Neural cell (in vitro differentiated cells): ENCODE measurements around the gene ADARB2. TPM values are rescaled to one million over a fixed set of nuclear protein-coding genes. Genes with fewer than 3 reads are reported as not detected.

Experiments used
- H2AFZ ChIP-seq: fragments of 200-600, 300-800 bp; sonication (generic), shearing (Covaris generic); 2 replicates; pipeline ENCODE4 v1.6.0; 2014; ENCODE audit warnings: low read depth, mild to moderate bottlenecking, antibody characterized with exemption, low read length, moderate library complexity
- H3F3A ChIP-seq: fragments of 200-600 bp; shearing (Covaris generic); 2 replicates; pipeline ENCODE4 v1.6.1; 2016; ENCODE audit warnings: mild to moderate bottlenecking, moderate library complexity, mixed read lengths, antibody characterized with exemption, low read length; ENCODE audit not compliant: insufficient read depth, poor library complexity, severe bottlenecking
- H3K27ac ChIP-seq: fragments of 200-600, 300-800 bp; sonication (generic), shearing (Covaris generic); 2 replicates; pipeline ENCODE4 v1.5.1; 2014; ENCODE audit warnings: mild to moderate bottlenecking, low read length, moderate library complexity
- H3K27me3 ChIP-seq: fragments of 300-800, 200-600 bp; sonication (generic), shearing (Covaris generic); 2 replicates; pipeline ENCODE4 v1.6.0; 2014; ENCODE audit warnings: mild to moderate bottlenecking, low read depth, low read length, moderate library complexity; ENCODE audit not compliant: insufficient read depth
- H3K36me3 ChIP-seq: fragments of 300-800, 200-600 bp; sonication (generic), shearing (Covaris generic); 2 replicates; pipeline ENCODE4 v1.5.1; 2014; ENCODE audit warnings: mild to moderate bottlenecking, antibody characterized with exemption, low read length, moderate library complexity; ENCODE audit not compliant: insufficient read depth
- H3K4me2 ChIP-seq: fragments of 300-800, 200-600 bp; sonication (generic), shearing (Covaris generic); 2 replicates; pipeline ENCODE4 v1.6.0; 2014; ENCODE audit warnings: mild to moderate bottlenecking, low read length
- H3K4me3 ChIP-seq: fragments of 300-800, 200-600 bp; sonication (generic), shearing (Covaris generic); 2 replicates; pipeline ENCODE4 v1.5.1; 2014; ENCODE audit warnings: mild to moderate bottlenecking, low read length, moderate library complexity
- H3K79me2 ChIP-seq: fragments of 200-600 bp; shearing (Covaris generic); replicated peaks from 2 replicates; pipeline ENCODE4 v1.6.0; 2014; ENCODE audit warnings: mild to moderate bottlenecking, low read length, moderate library complexity; ENCODE audit not compliant: insufficient read depth
- H3K9ac ChIP-seq: fragments of 300-800, 200-600 bp; sonication (generic), shearing (Covaris generic); 2 replicates; pipeline ENCODE4 v1.6.1; 2016; ENCODE audit warnings: mild to moderate bottlenecking, low read length, mixed read lengths
- H3K9me2 ChIP-seq: fragments of 200-600 bp; shearing (Covaris generic); 2 replicates; pipeline ENCODE4 v1.6.1; 2016; ENCODE audit warnings: mild to moderate bottlenecking, low read length, mixed read lengths; ENCODE audit not compliant: insufficient read depth
- H3K9me3 ChIP-seq: fragments of 200-600, 300-800 bp; sonication (generic), shearing (Covaris generic); 2 replicates; pipeline ENCODE4 v1.6.1; 2016; ENCODE audit warnings: mild to moderate bottlenecking, mixed run types, low read length, moderate library complexity, mixed read lengths
- H4K20me1 ChIP-seq: fragments of 200-600 bp; shearing (Covaris generic); 2 replicates; pipeline ENCODE4 v1.6.1; 2016; ENCODE audit warnings: mild to moderate bottlenecking, mixed run types; ENCODE audit not compliant: insufficient read depth
- CTCF ChIP-seq: fragments of 450-650 bp; IDR thresholded peaks from 2 replicates; pipeline ENCODE4 v1.5.1; 2014; ENCODE audit warnings: antibody characterized with exemption, mild to moderate bottlenecking, moderate library complexity; ENCODE audit not compliant: poor library complexity, severe bottlenecking
- EP300 ChIP-seq: fragments of 450-650 bp; conservative IDR thresholded peaks from 2 replicates; pipeline ENCODE4 v1.6.1; 2014; ENCODE audit warnings: antibody characterized with exemption, mild to moderate bottlenecking, moderate library complexity; ENCODE audit not compliant: poor library complexity, severe bottlenecking
- EZH2 ChIP-seq: fragments of 200-600, 300-800 bp; shearing (Covaris generic), sonication (generic); IDR thresholded peaks from 2 replicates; pipeline ENCODE4 v1.6.1; 2014; ENCODE audit warnings: antibody characterized with exemption, low read length, borderline replicate concordance, mild to moderate bottlenecking; ENCODE audit not compliant: insufficient read depth, poor library complexity, severe bottlenecking
- MXI1 ChIP-seq: fragments of 450-650 bp; conservative IDR thresholded peaks from 2 replicates; pipeline ENCODE4 v1.6.1; 2014; ENCODE audit warnings: antibody characterized with exemption, mild to moderate bottlenecking; ENCODE audit not compliant: poor library complexity, severe bottlenecking
- POLR2AphosphoS5 ChIP-seq: IDR thresholded peaks from 2 replicates; pipeline ENCODE4 v1.6.1; 2012
- RAD21 ChIP-seq: fragments of 450-650 bp; conservative IDR thresholded peaks from 2 replicates; pipeline ENCODE4 v1.6.1; 2014; ENCODE audit warnings: antibody characterized with exemption, mild to moderate bottlenecking, moderate library complexity
- REST ChIP-seq: IDR thresholded peaks from 2 replicates; pipeline ENCODE4 v1.6.1; 2012; ENCODE audit warnings: borderline replicate concordance
- SMC3 ChIP-seq: fragments of 450-650 bp; conservative IDR thresholded peaks from 2 replicates; pipeline ENCODE4 v1.6.1; 2014; ENCODE audit warnings: antibody characterized with exemption, mild to moderate bottlenecking, moderate library complexity; ENCODE audit not compliant: poor library complexity
- TAF1 ChIP-seq: IDR thresholded peaks from 2 replicates; pipeline ENCODE4 v1.6.1; 2012; ENCODE audit warnings: low read depth
- polyA plus RNA-seq: library from polyadenylated mRNA; depleted of rRNA; stranded (reverse); fragments of >200 nt; gene quantifications from 2 replicates; pipeline ENCODE4 v1.2.3, GENCODE V29; 2014

ADARB2 gene
- polyA plus RNA-seq, 1 donor from 2014 or later = 3.6 TPM

- H3K9me3 ChIP-seq = no peaks in the 10 kb centered on the region
- H4K20me1 ChIP-seq = no peaks in the 10 kb centered on the region
- no peak overlapping the region for H2AFZ ChIP-seq
- no peaks in the 10 kb centered on the region for H3K36me3 ChIP-seq
- H3K27ac ChIP-seq = no peak overlapping the region
- H3K27me3 ChIP-seq = no peaks in the 10 kb centered on the region
- H3K4me3 ChIP-seq = no peak overlapping the region
- TF ChIP-seq MXI1 = no peak
- TF ChIP-seq EZH2 = no peak
- no peak for TF ChIP-seq RAD21
- no peak for TF ChIP-seq POLR2AphosphoS5
- no peak for TF ChIP-seq CTCF
- TF ChIP-seq REST = no peak
- TF ChIP-seq SMC3 = no peak
- no peak for TF ChIP-seq EP300
- no peaks in the 10 kb centered on the region for H3K79me2 ChIP-seq
- no peak overlapping the region for H3K4me2 ChIP-seq
- no peaks in the 10 kb centered on the region for H3K9me2 ChIP-seq
- H3K9ac ChIP-seq = no peak overlapping the region
- H3F3A ChIP-seq = no peaks in the 10 kb centered on the region
These were observed 197.2 kb downstream of the ADARB2 start for GRCh38 chr10:1540144-1540543.

- Histone ChIP-seq H4K20me1 (no peaks in the 10 kb centered on the region), H3K9ac (no peak overlapping the region), H3K9me3 (no peaks in the 10 kb centered on the region), H3F3A (no peaks in the 10 kb centered on the region), H3K36me3 (no peaks in the 10 kb centered on the region), H3K27me3 (no peaks in the 10 kb centered on the region), H3K4me2 (no peak overlapping the region), H3K9me2 (no peaks in the 10 kb centered on the region), H3K79me2 (no peaks in the 10 kb centered on the region), H2AFZ (no peak overlapping the region), H3K27ac (no peak overlapping the region), H3K4me3 (no peak overlapping the region)
- TF ChIP-seq EZH2 = no peak
- TF ChIP-seq CTCF = no peak
- TF ChIP-seq SMC3 = no peak
- no peak for TF ChIP-seq RAD21
- TF ChIP-seq TAF1 = no peak
- TF ChIP-seq EP300 = no peak
- TF ChIP-seq MXI1 = no peak
- TF ChIP-seq POLR2AphosphoS5 = no peak
- TF ChIP-seq REST = no peak
These were observed 198.1 kb downstream of the ADARB2 start for GRCh38 chr10:1539216-1539615.
